GM12872 (cell line): Measurements from ENCODE around the gene ARL2BP.

ENCODE experiments used
- CTCF ChIP-seq: IDR thresholded peaks from 3 replicates; pipeline ENCODE4 v1.5.1; 2011; ENCODE audit warnings: low read depth, mild to moderate bottlenecking, low read length, moderate library complexity; ENCODE audit not compliant: insufficient read depth

The ARL2BP gene

GRCh38 chr16:57260294-57260929 is 15.4 kb downstream of the ARL2BP start:
- TF ChIP-seq CTCF, result no peak

GRCh38 chr16:57261806-57262205 is 16.7 kb downstream of the ARL2BP start:
- TF ChIP-seq CTCF, result no peak

- no peak for TF ChIP-seq CTCF
These were observed 17.9 kb downstream of the ARL2BP start for GRCh38 chr16:57262841-57263540.

- no peak for TF ChIP-seq CTCF
These were observed 18.7 kb downstream of the ARL2BP start for GRCh38 chr16:57263541-57264351.

GRCh38 chr16:57264381-57264780 is 19.3 kb downstream of the ARL2BP start:
- no peak for TF ChIP-seq CTCF

GRCh38 chr16:57264950-57265371 is 19.9 kb downstream of the ARL2BP start:
- no peak for TF ChIP-seq CTCF

GRCh38 chr16:57265850-57266530 is 20.9 kb downstream of the ARL2BP start:
- no peak for TF ChIP-seq CTCF
